ENCODE measurements around the gene CARMIL1.
"Not testable (repeated sequence)": the region's sequence is repeated elsewhere in the genome, so short reads cannot be mapped to it uniquely, and the experiment has no call there.

The CARMIL1 gene

DNA sequence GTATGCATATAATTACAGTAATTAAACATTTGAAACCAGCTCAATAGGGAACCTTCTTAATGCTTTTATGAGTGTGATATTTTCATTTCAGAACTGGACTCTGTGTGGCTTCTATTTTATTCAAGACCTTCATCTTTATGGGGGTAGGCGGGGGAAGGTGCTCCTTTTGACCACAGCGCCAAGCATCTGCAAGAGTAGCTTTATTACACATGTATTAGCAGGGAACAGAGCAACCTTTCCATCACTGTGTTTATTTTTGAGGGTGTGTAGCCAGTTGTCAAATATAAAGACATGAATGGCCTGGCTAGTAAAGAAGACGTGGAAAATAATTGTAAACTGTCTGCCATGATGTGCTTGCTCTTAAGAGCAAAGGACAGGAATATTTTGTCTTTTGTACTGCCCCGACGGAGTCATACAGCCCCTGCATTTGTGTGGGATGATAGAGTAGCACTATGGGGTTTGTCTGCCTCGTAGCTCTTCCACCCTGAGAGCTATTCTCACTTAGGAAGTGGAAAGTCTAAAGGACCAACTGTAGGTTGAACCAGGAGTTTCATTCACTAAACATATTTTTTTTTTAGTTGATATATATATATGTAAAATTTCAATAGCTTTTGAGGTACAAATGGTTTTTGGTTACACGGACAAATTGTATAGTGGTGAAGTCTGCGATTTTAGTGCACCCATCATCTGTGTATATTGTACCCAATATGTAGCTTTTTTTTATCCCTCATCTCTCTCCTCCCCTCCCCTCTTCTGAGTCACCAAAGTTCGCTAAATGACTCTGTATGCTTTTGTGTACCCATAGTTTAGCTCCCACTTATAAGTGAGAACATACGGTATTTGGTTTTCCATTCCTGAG lies 91.2 kb downstream of the CARMIL1 start:
- no peak for DNase-seq (ENCODE audit: low read depth)

DNA sequence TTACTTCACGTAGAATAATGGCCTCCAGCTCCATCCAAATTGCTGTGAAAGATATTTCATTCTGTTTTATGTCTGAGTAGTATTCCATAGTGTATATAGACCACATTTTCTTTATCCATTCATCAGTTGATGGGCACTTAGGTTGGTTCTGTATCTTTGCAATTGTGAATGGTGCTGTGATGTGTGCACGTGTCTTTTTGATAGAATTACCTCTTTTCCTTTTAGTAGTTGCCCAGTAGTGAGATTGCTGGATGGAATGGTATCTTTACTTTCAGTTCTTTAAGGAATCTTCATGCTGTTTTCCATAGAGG lies 91.8 kb downstream of the CARMIL1 start:
- no peak for DNase-seq (ENCODE audit: low read depth)

DNA sequence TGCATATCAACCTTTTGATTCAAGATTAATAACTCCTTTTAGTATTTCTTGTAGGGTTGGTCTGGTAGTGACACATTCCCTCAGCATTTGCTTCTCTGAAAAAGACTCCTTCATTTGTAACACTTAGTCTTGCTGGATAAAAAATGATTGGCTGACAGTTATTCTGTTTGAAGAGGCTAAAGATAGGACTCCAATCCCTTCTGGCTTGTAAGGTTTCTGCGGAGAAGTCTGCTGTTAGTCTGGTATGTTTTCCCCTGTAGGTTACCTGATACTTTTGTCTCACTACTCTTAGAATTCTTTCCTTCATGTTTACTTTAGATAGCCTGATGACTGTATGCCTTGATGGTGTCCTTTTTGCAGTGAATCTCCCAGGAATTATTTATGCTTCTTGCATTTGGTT lies 96.0 kb downstream of the CARMIL1 start:
- no peak for DNase-seq (ENCODE audit: low read depth)

DNA sequence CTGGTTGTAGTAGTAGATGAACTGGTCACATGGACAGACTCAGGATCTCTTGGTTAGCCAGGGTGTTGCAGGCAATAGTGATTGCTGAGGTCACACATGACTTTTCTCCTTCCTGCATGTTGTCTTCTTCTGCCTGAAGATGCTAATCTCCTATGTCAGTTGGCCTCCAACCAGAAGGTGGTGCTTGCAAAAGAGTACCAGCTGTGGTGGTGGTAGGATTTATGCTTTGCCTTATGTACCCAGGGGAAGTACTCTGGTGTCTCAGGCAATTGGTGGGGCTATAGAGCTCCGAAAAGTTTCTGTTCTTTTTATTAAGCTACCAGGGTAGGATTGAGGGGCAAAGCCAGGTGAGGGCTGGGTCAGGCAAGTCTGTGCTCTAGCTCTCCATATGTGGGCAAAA lies 98.5 kb downstream of the CARMIL1 start:
- DNase-seq (ENCODE audit: low read depth) = no peak

DNA sequence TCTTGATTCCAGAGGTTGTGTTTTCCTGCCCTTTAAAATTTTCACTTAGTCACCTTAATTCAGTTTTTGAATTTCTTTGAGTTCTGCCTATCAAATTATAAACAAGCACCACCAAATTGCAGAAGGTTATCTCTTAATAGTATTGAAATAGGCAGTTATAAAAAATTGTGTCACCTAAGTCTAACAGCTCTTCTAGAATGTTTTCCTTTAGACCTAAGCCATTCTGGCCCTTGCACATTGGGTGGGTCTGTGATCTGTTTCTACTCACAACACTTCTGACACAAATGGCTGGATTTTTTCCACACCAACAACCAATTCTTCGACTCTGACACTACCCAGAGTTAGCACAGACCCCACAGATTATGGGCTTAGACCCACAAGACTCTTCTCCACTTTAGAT lies 101.9 kb downstream of the CARMIL1 start:
- no peak for DNase-seq (ENCODE audit: low read depth)

DNA sequence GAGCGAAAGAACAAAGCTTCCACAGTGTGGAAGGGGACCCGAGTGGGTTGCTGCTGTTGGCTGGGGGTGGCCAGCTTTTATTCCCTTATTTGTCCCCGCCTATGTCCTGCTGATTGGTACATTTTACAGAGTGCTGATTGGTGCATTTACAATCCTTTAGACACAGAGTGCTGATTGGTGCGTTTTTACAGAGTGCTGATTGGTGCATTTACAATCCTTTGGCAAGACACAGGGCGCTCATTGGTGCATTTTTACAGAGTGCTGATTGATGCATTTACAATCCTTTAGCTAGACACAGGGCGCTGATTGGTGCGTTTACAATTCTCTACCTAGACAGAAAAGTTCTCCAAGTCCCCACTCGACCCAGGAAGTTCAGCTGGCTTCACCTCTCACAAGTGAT lies 103.3 kb downstream of the CARMIL1 start:
- DNase-seq (ENCODE audit: low read depth) = not testable (repeated sequence)

DNA sequence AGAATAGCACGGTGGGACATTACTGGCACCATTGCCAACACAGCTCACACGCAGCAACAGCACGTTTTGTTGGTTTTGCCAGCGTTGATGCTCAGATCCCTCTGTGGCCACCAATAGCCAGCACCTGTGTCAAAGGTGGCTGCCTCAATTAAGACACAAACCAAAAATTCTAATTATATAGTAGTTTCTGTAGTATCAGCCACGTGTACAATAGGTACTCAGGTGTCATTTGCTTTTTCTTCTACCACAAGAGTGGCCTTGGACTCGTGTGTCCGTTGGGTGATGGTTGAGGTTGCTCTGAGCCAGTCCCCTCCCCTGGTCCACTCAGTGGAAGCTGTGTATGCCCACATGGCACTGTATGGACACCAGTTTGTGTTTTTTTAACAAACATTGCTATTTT lies 105.1 kb downstream of the CARMIL1 start:
- no peak for DNase-seq (ENCODE audit: low read depth)

DNA sequence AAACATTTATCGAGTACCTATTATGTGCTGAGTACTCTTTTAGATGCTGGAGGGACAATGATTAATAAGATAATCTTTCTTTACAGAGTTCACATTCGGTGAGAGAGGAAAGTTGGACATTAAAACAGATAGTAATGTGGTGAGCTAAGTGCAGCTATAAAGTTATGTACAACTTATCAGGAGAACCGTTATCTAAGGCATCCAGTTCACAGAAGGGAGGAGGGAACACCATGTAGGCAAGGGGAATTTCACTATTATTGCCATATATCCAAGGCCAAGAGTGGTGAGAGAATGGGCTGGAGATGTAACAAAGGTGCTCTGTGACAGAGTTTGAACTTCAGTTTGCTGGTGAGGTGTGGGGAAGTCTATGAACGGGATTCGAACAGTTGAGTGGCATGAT lies 105.8 kb downstream of the CARMIL1 start:
- no peak for DNase-seq (ENCODE audit: low read depth)

DNA sequence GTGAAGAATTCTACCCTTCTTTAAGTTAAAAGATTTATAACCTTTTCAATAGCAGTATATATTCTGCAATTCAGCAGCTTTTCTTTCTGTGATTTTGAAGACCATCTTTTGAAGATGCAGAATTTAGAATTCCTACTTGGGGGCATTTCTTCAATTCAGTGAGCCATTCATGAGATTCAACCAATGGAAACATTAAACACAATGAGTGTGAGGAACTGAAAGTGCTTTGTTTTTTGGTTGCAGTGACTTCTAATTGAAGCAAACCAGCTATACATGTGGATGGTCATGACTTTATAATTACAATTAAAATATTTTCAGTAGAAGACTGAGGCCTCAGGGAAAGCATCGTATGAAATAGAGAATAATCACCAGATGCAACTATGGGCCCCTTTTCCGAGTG lies 108.3 kb downstream of the CARMIL1 start:
- no peak for DNase-seq (ENCODE audit: low read depth)

DNA sequence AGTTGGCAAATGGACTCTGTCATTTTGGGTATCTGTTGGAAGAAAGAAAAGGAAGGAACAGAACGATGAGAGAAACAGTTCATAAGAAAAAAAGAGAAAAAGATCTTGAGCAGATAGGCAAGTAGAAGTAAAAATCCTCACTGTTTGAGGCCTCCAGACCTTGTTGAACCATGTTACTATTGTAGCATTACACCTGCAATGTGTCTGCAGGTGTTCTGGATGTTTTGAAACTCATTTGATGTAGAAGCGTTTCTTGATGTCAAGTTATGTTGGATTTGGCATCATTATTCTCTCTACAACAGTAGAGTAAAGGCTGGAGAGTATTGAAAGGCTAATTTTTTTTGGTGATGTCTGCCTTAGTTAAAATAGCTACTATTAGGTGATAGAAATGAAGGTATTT lies 108.7 kb downstream of the CARMIL1 start:
- no peak for DNase-seq (ENCODE audit: low read depth)

DNA sequence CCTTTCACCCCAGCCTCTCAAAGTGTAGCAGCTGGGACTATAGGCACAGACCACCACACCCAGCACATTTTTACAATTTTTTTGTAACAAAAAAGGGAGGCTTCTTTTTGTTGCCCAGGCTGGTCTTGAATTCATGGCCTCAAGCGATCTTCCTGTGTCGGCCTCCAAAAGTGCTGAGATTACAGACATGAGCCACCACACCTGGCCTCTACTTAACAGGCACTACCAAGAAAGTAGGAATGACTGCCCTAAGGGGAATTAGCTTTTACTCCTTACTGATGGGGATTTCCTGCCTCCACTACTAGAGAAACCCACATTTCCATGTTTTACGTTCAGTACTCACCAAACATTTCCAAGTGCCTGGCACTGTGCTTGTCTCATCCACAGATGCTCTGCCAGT lies 109.6 kb downstream of the CARMIL1 start:
- DNase-seq (ENCODE audit: low read depth) = no peak

DNA sequence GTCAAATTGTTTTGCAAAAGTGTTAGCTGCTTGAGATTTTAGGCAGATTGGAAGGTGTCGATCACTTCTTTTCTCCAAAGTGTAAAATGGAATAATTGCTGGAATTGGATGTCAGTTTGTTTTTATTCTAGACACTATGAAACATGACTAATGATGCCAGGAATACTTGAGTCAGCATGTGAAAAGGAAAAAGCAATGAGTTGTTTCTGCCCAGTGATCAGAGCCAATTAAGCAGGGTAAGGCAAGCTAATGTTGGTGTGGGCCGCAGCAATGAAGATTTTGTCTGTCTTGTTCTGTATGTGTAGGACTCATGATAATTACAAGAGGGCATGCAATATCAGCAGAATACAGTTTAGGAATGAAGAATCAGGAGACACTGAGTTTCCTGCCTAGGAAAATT lies 110.3 kb downstream of the CARMIL1 start:
- no peak for DNase-seq (ENCODE audit: low read depth)

DNA sequence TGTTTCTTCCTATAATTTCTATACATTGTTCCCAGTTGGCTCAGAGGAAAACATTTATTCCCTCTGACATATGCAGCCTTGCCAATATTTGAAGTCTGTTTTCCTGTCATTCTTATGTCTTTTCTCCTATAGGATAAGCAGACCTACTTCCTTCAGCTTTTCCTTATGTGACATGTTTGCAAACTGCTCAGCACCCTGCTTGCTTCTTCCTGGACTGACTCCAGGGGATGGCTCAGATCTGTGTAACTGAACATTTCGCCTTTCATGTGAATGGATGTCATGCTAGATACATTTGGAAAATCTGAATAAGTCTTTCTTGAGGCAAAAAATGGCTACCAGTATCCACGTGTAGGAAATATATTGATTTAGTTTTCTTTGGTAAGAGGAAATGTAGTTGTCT lies 113.2 kb downstream of the CARMIL1 start:
- DNase-seq (ENCODE audit: low read depth) = no peak

DNA sequence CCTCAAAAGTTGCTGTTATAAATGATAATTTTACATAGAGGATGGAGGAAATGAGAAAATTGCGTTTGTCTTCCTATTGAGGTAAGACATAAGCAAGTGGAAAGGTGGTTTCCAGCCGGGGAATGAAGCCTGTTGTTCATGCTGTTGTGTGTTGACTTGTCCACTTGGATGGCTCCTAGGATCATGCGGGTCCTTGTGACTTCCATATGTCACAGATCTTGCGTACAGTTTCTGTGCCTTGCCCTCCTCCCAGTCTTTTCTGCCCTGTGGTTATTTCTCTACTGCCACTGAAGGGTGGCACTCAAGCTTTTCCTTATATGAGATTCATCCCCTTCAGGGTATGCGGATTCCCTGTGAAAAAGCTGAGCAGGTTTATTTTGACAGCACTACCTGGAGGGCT lies 116.6 kb downstream of the CARMIL1 start:
- no peak for DNase-seq (ENCODE audit: low read depth)

DNA sequence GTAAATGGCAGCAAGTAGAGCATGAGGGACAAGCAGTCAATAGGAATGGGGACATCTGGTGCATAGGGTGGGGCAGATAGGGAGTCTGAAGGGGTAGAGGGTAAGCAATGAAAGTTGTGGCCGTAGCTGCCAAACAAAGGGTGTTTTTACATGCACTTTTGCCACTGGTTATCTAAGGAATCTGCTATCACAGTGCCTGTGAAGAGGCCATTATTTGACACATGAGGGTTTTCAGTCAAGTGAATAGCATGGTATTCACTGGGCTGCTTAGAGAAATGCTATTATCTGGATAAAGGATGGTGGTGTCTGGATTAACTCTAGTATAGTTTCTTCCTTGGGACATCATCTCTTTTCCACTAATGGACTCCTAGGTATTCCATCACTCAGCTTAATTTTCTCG lies 118.2 kb downstream of the CARMIL1 start:
- no peak for DNase-seq (ENCODE audit: low read depth)

DNA sequence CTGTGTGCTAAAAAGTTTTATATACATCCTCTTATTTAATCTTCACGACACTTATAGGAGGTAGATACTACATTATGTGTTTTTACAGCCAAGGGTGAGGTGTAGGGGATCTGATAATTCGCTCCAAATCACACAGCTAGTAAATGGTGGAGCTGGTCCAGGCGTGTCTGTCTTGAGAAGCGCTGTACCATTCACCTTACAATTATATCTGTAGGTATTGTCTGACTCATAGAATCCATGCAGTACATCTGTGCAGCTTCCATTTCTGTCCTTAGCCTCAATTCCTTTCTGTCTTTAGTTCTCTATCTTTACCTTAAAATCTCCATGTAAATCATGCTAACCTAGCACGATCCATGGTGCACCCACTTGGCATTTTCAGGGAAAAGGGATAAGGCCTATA lies 120.7 kb downstream of the CARMIL1 start:
- no peak for DNase-seq (ENCODE audit: low read depth)

DNA sequence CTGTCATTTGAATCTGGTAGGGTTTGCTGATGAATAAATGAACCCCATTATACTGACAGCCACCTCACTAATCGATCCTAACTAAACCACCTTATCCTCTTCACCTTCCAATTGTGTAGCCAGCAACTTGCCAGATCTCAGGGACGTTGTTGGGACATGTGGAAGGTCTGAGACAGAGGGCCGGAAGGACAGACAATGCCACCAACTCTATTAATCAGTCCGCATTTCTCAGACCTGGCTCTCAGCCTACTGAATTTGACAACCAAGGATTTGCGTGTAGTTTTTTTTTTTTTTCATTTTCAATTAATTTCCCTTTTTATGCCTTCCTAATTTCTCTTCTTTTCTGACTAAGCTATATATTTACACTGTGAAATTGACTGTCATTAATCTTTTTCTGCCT lies 122.5 kb downstream of the CARMIL1 start:
- no peak for DNase-seq (ENCODE audit: low read depth)

DNA sequence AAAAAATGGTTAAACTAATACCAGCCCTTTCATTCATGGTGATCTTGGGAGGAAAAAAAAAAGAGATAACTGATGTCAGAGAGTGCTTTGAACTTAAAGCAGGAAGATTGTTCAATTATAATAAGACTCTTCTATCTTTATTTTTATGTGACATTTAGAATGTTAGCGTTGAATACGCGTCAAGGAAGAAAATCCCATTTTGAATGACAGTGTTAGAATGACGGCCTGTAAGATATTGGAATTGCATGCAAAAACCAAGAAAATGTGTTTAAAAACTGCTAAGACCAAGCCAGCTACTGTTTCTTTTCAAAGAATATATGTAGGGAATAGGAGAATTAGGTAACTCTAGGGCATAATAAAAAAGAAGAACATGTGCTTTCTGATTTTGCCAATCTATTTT lies 123.0 kb downstream of the CARMIL1 start:
- DNase-seq (ENCODE audit: low read depth) = no peak

DNA sequence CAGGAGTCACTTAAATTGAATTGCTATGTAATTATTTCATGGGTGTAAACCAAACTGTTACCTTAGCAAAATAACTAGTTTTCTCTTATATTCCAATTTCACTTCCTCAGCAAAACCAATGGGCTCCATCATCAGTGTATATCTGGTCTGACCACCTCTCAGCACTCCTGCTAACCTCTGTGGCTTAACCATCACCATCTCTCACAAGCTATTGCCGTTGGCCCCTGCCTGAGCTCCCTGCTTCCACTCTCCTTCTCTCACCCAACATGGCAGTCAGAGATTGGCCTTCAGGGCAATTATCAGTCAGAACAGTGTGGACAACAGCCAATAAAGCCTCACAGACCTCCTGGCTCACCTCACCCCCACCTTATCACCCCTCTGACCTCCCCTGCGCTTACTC lies 124.0 kb downstream of the CARMIL1 start:
- no peak for DNase-seq (ENCODE audit: low read depth)

DNA sequence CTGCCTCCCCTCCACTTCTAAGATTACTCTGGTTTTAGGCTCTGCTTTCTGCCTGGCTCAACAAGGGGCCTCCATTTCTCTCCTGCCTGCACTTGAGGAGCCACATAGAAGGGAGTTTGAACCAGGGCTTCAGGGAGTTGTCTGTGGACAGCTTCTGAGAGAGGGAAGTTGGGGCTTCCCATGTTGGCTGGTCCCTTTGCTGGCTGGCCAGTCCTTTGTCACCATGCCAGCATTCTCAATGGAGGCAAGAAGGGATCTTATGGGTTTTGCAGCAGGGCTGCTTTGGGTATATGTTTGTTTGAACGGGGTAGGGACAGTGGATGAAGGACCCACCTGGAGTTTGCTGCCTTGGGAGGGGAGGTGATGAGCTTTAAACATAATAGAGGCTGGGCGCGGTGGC lies 124.9 kb downstream of the CARMIL1 start:
- no peak for DNase-seq (ENCODE audit: low read depth)

DNA sequence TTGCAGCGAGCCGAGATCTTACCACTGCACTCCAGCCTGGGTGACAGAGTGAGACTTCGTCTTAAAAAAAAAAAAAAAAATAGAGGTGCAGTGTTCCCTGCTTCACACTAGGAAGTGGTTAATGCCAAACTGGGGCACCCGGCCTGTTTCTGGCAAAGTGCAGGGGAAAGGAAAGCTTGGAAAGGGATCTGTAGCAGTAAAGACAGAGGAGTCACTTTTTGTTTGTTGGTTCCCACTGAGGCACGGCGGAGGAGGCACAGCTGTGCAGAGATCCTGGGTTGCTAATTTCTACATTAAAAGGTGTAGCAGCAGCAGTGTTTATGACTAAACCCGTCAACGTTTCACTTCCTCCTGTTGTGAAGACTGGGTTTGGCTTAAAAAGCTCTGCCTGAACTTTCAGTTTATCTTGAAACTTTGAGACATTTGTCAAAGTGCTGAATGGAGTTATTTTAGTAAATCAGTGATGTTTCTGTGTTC lies 125.6 kb downstream of the CARMIL1 start:
- DNase-seq (ENCODE audit: low read depth) = no peak

DNA sequence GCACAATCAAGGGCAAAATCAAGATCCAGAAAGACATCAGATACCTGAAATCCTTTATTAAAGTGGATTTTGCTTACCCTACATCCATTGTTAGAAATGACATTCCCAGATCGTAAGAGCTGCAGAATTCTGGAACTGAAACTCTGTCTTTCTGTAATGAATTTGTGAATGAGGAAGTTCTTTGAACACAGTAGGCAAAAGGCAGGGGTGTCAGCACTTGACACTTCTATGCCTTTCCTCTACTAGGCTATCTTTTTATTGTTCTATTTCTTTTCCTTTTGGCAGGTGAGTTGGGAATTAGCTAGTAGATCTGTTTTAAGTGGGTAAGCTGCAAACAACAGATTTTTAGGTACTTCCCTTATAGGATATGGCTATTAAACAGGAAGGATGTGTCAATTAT lies 126.3 kb downstream of the CARMIL1 start:
- DNase-seq (ENCODE audit: low read depth) = no peak

DNA sequence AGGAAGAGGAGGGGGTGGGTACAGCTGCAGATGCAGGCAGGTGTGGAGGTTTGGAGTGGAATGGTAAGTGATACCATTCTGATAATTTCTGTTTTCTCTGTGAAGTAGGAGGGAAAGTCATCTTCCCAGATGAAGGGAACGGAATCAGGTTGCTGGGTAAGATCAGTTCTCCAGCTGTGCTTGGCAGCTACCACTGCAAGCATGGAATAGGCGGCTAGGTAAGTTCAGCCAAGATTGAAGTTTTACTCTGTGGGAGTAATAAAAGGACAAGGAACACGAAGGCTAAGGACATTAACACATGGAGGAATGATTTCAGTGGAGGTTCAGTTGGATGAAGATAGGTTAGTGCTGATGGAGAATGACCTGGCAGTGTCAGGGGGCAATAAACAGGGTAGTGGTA lies 128.3 kb downstream of the CARMIL1 start:
- no peak for DNase-seq (ENCODE audit: low read depth)

DNA sequence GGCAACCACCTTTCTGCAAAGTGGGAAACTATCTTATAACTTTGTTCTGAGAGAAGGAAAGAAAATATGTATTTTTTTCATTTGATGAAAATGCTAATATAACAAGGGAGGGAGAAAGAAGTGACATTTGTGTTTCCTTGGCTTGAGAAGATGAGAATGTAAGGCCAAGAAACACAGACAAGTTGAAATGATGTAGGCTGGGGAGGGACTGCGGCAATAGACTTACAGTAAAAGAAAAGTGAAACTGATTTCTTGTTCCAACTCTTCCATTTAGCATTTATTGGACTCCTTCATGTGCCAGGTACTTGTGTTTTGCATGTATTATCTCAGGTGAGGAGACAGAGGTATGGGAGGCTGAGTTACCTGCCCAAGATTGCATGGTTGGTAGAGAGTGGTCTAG lies 130.9 kb downstream of the CARMIL1 start:
- no peak for DNase-seq (ENCODE audit: low read depth)

Data from stimulated activated CD8-positive, alpha-beta memory T cell treated with anti-CD3 and anti-CD28 coated beads, Interleukin-15, amount 100 ng/mL, for 24 hours (primary cell).